Stimulated activated naive CD8-positive, alpha-beta T cell treated with anti-CD3 and anti-CD28 coated beads, Interleukin-15, amount 100 ng/mL, for 72 hours (primary cell): ENCODE measurements around the gene DUS2.
A peak's percentile ranks its signal among the peaks of the same experiment; 100 is the strongest.

ENCODE experiments used
- ATAC-seq: fragments of 150-1000 bp; cut with Tn5 transposase; 2 replicates; pipeline ENCODE4 v1.10.0; 2021; ENCODE audit warnings: mild to moderate bottlenecking, moderate library complexity
- DNase-seq, 2 donors: peaks; one replicate each; pipeline ENCODE4 v3.0.0; 2021 to 2022
- H3K27ac Mint-ChIP-seq, 2 donors: one replicate each; pipeline ENCODE4 v1.8.0; 2022; ENCODE audit warnings: mild to moderate bottlenecking in 2 of 2, mixed read lengths in 2 of 2, moderate library complexity in 2 of 2
- H3K27me3 Mint-ChIP-seq: one replicate; pipeline ENCODE4 v1.8.0; 2022; ENCODE audit warnings: mixed read lengths
- H3K4me1 Mint-ChIP-seq: one replicate; pipeline ENCODE4 v1.8.0; 2022; ENCODE audit warnings: mild to moderate bottlenecking, mixed read lengths
- H3K4me3 Mint-ChIP-seq, 2 donors: one replicate each; pipeline ENCODE4 v1.8.0; 2022; ENCODE audit warnings: mild to moderate bottlenecking in 2 of 2, mixed read lengths in 2 of 2, moderate library complexity in 1 of 2
- H3K9me3 Mint-ChIP-seq, 2 donors: one replicate each; pipeline ENCODE4 v1.8.0; 2022; ENCODE audit warnings: mixed read lengths in 2 of 2

Gene DUS2

GRCh38 chr16:68022728-68023537 lies at the start of gene DUS2, which contains the start of gene DDX28:
TSS of gene DUS2 (plus strand) at chr16:68023284. CDS start at chr16:68038024, 14,740 bp downstream.
TSS of gene DDX28 (minus strand) at chr16:68023232. CDS start at chr16:68023202, 30 bp downstream.
- Mint-ChIP-seq H3K4me1 (peaks cover 26% of the 10 kb centered on the region), H3K27ac (peak within 1 kb of the TSS; percentile 97 to 98), H3K27me3 (no peaks in the 10 kb centered on the region), H3K4me3 (peak within 1 kb of the TSS; percentile 97 to 98), H3K9me3 (no peaks in the 10 kb centered on the region)
- DNase-seq (peak; percentile 91 to 93), ATAC-seq (peak; percentile 98)

GRCh38 chr16:67975321-67976105 lies 47.6 kb upstream of the DUS2 start:
- Mint-ChIP-seq H3K9me3 (no peaks in the 10 kb centered on the region), H3K27me3 (no peaks in the 10 kb centered on the region), H3K4me1 (peaks cover 15% of the 10 kb centered on the region), H3K27ac (peak overlapping the region in 1 of 2 donors; percentile 50), H3K4me3 (no peak overlapping the region)
- no peak for ATAC-seq
- DNase-seq = no peak

- peaks cover 15% of the 10 kb centered on the region for H3K4me1 Mint-ChIP-seq
- H3K27me3 Mint-ChIP-seq = no peaks in the 10 kb centered on the region
- H3K27ac Mint-ChIP-seq = peak overlapping the region in 1 of 2 donors; percentile 50
- DNase-seq = no peak
- no peak overlapping the region for H3K4me3 Mint-ChIP-seq
- ATAC-seq = no peak
- no peaks in the 10 kb centered on the region for H3K9me3 Mint-ChIP-seq
These were observed 46.9 kb upstream of the DUS2 start for GRCh38 chr16:67976205-67976604.

DNA sequence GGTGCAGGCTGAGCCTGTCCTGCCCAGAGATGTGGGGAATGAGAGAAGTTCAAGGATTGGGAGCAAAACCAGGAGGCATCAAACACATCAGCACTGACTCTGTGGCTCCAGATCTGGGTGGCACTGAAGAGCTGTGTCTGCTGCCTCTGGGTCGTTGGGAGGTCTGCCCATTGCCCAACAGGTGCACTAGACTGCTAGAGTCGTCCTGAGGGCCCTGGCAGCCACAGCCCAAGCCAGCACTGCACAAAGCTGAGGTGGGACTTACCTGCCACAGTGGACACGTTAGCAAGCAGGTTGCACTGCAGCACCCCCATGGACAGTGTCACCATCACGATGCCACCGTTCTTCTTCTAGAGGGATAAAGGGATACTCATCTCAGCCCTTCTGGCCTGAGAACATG lies 46.1 kb upstream of the DUS2 start:
- Mint-ChIP-seq H3K27ac (no peak overlapping the region), H3K4me1 (peaks cover 15% of the 10 kb centered on the region), H3K4me3 (no peak overlapping the region), H3K9me3 (no peaks in the 10 kb centered on the region), H3K27me3 (no peaks in the 10 kb centered on the region)
- peak; percentile 23 for ATAC-seq
- no peak for DNase-seq

DNA sequence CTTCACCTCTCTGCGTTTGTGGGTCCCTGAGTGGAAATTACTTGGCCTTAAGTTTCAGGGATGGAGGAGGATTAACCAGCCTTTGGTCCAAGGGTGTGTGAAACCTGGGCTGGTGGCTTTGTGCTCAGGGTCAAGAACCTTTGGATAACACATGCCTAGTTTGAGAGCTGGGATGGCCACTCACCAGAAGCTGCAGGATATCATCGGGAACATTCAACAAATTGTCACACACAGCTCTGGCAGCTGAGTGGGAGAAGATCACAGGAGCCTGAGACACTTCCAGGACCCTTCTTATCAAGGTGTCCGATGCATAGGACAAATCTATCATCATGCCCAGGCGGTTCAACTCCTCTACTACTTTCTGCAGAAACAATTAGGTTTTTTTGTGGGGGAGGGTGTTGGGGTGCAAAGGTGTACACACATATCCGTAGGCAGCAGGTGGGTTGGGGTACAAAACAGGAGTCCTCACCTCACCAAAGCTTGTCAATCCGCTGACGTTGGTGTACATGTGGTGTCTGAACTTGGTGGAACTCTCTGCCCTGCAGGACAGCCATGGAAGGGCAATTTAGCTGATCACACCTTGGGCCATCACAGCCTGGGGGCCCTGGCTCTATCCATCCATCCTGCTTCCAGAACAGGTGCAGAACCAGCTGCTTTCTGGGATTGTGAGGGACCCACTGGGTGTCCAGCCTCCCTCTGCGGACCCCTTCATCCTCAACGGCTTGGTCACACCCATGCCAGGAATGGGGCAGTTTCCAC lies 45.4 kb upstream of the DUS2 start:
- Mint-ChIP-seq H3K27ac (no peak overlapping the region), H3K4me3 (no peak overlapping the region), H3K27me3 (no peaks in the 10 kb centered on the region), H3K9me3 (no peaks in the 10 kb centered on the region), H3K4me1 (peaks cover 18% of the 10 kb centered on the region)
- DNase-seq (no peak), ATAC-seq (no peak)

GRCh38 chr16:67979955-67980678 lies 43.0 kb upstream of the DUS2 start, which contains the start of gene DPEP3:
TSS of gene DPEP3 (minus strand) at chr16:67980499. CDS start at chr16:67980380, 119 bp downstream.
- no peak for DNase-seq
- H3K9me3 Mint-ChIP-seq = no peaks in the 10 kb centered on the region
- no peak within 1 kb of the TSS for H3K4me3 Mint-ChIP-seq
- H3K4me1 Mint-ChIP-seq = peaks cover 37% of the 10 kb centered on the region
- no peak for ATAC-seq
- H3K27me3 Mint-ChIP-seq = no peaks in the 10 kb centered on the region
- H3K27ac Mint-ChIP-seq = no peak within 1 kb of the TSS

DNA sequence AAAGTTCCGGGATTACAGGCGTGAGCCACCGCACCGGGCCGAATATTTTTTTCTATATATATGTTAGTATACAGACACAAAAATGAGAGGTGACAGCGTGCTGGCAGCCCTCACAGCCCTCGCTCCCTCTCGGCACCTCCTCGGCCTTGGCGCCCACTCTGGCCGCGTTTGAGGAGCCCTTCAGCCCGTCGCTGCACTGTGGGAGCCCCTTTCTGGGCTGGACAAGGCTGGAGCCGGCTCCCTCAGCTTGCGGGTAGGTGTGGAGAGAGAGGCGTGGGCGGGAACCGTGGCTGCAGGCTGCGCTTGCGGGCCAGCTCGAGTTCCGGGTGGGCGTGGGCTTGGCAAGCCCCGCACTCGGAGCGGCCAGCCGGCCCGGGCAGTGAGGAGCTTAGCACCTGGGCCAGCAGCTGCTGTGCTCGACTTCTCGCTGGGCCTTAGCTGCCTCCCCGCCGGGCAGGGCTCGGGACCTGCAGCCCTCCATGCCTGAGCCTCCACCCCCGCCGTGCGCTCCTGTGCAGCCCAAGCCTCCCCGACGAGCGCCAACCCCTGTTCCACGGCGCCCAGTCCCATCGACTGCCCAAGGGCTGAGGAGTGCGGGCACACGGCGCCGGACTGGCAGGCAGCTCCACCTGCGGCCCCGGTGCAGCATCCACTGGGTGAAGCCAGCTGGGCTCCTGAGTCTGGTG lies 40.9 kb upstream of the DUS2 start:
- ATAC-seq (no peak), DNase-seq (no peak)
- Mint-ChIP-seq H3K4me1 (peaks cover 29% of the 10 kb centered on the region), H3K4me3 (no peak overlapping the region), H3K27me3 (no peaks in the 10 kb centered on the region), H3K27ac (no peak overlapping the region), H3K9me3 (no peaks in the 10 kb centered on the region)

DNA sequence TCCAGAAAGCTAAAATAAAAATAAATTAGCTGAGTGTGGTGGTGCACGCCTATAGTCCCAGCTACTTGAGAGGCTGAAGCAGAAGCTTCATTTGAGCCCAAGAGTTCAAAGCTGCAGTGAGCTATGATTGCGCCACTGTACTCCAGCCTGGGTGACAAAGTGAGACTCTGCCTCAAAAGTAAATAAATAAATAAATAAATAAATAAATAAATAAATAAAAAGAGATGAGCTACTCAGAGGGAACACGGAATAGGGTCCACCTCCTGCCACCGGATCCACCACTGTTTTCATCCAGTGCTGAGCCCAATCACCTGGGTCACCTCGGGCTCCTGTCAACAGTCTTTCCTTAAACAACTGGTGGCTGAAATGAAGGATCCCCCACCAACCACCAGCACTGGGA lies 36.1 kb upstream of the DUS2 start:
- Mint-ChIP-seq H3K9me3 (no peaks in the 10 kb centered on the region), H3K4me3 (no peak overlapping the region), H3K4me1 (peaks cover 29% of the 10 kb centered on the region), H3K27me3 (no peaks in the 10 kb centered on the region), H3K27ac (no peak overlapping the region)
- DNase-seq = no peak
- ATAC-seq = no peak

GRCh38 chr16:67987460-67988160 lies 35.5 kb upstream of the DUS2 start:
- Mint-ChIP-seq H3K4me1 (peaks cover 31% of the 10 kb centered on the region), H3K9me3 (no peaks in the 10 kb centered on the region), H3K27me3 (no peaks in the 10 kb centered on the region), H3K27ac (peak overlapping the region in 1 of 2 donors; percentile 21), H3K4me3 (no peak overlapping the region)
- no peak for DNase-seq
- ATAC-seq = no peak

DNA sequence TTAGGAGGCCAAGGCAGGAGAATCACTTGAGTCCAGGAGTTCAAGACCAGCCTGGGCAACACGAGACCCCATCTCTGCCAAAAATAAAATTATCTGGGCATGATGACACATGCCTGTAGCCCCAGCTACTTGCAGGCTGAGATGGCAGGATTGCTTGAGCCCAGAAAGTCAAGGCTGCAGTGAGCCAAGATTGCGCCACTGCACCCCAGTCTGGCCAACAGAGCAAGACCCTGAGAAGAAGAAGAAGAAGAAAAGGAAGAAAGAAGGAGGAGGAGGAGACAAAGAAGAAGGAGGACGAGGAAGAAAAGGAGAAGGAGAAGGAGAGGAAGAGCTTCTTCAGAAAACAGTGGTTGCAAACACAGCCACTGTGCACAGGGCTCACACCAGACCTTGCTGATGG lies 34.4 kb upstream of the DUS2 start:
- Mint-ChIP-seq H3K4me3 (no peak overlapping the region), H3K4me1 (peaks cover 31% of the 10 kb centered on the region), H3K27ac (peak overlapping the region in 1 of 2 donors; percentile 78), H3K27me3 (no peaks in the 10 kb centered on the region), H3K9me3 (no peaks in the 10 kb centered on the region)
- no peak for DNase-seq
- no peak for ATAC-seq

DNA sequence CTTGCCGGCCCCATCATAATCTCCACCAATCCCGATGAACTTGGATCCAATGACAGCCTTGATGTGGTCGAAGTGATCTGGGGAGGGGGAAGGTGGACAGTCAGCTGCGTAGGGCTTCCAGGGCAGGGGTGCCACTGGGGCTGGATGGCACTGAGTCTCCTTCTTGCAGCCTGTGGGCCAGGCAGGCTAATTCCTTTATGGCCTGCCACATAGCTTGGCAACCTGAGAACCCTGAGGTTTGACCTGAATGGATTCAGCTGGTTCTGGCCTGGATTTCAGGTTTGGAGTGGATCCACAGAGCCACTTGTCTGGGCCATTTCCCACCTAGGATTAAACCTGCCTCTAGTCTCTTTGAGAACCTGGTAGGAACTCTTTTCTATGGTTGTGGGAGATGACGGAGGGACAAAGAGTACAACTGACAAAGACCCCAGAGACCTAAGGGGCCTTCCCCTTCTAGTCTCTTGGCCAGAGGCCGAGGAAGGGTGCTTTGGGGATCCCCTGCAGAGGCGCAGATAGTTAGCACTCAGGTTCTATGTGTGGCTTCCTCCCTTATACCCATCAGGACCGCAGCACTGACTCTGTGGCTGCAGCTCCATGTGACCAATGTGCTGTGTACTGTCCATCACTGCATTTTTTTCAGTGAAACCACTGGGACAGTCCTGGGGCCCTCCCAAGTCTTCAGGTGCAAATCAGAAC lies 33.6 kb upstream of the DUS2 start:
- peaks cover 29% of the 10 kb centered on the region for H3K4me1 Mint-ChIP-seq
- ATAC-seq (no peak), DNase-seq (no peak)
- H3K4me3 Mint-ChIP-seq = no peak overlapping the region
- H3K9me3 Mint-ChIP-seq = no peaks in the 10 kb centered on the region
- no peaks in the 10 kb centered on the region for H3K27me3 Mint-ChIP-seq
- peak overlapping the region in 1 of 2 donors; percentile 15 for H3K27ac Mint-ChIP-seq

GRCh38 chr16:67990018-67990386 lies 33.1 kb upstream of the DUS2 start:
- no peak for ATAC-seq
- Mint-ChIP-seq H3K27me3 (no peaks in the 10 kb centered on the region), H3K4me1 (peaks cover 29% of the 10 kb centered on the region), H3K9me3 (no peaks in the 10 kb centered on the region), H3K27ac (no peak overlapping the region), H3K4me3 (no peak overlapping the region)
- DNase-seq = no peak

- no peak for DNase-seq
- H3K9me3 Mint-ChIP-seq = no peaks in the 10 kb centered on the region
- ATAC-seq = peak; percentile 10
- H3K4me3 Mint-ChIP-seq = peak overlapping the region; percentile 89 to 93
- H3K27ac Mint-ChIP-seq = peak overlapping the region; percentile 59 to 61
- peaks cover 50% of the 10 kb centered on the region for H3K4me1 Mint-ChIP-seq
- H3K27me3 Mint-ChIP-seq = no peaks in the 10 kb centered on the region
These were observed 30.4 kb upstream of the DUS2 start for GRCh38 chr16:67992661-67993206.
